Right lobe of liver (tissue), 6 donors: ENCODE data around the gene CEP85L. TPM values are rescaled to one million over a fixed set of nuclear protein-coding genes. Genes with fewer than 3 reads are reported as not detected.

Source experiments
- ATAC-seq, 4 donors: fragments of 200-7000 bp; cut with Tn5 transposase; one replicate each; pipeline ENCODE4 v1.9.1; 2020; ENCODE audit warnings: mild to moderate bottlenecking in 4 of 4, moderate library complexity in 4 of 4
- DNase-seq, 3 donors: peaks; one replicate each; pipeline ENCODE4 v3.0.0-alpha.2; 2020
- H3K27ac ChIP-seq, 3 donors: fragments of 200-600 bp; one replicate each; pipeline ENCODE4 v1.8.0; 2022
- H3K27me3 ChIP-seq, 2 donors: fragments of 200-600 bp; one replicate each; pipeline ENCODE4 v1.8.0; 2022
- H3K36me3 ChIP-seq, 4 donors: fragments of 200-600 bp; sonication (generic) in 1 of 4; one replicate each; pipeline versions ENCODE4 v1.5.1 to v1.8.0; 2017 to 2022; ENCODE audit warnings: control low read depth in 1 of 4
- H3K4me1 ChIP-seq, 4 donors: fragments of 200-600 bp; sonication (generic) in 1 of 4; one replicate each; pipeline versions ENCODE4 v1.5.1 to v1.8.0; 2017 to 2022; ENCODE audit warnings: control low read depth in 1 of 4
- H3K4me3 ChIP-seq, 3 donors: fragments of 200-600 bp; one replicate each; pipeline ENCODE4 v1.8.0; 2022
- H3K9me3 ChIP-seq, 4 donors: fragments of 200-600 bp; sonication (generic) in 1 of 4; one replicate each; pipeline versions ENCODE4 v1.5.1 to v1.8.0; 2017 to 2022; ENCODE audit warnings: control low read depth in 1 of 4
- CTCF ChIP-seq, 4 donors: fragments of 200-600 bp in 3 of 4; fragments of 450-650 bp in 1 of 4; IDR thresholded peaks; one replicate each; pipeline versions ENCODE4 v1.5.1 to v1.8.0; 2016 to 2022; ENCODE audit warnings: antibody characterized with exemption in 4 of 4, mild to moderate bottlenecking in 2 of 4
- POLR2A ChIP-seq: fragments of 450-650 bp; IDR thresholded peaks from one replicate; pipeline ENCODE4 v1.6.1; 2017; ENCODE audit warnings: antibody characterized with exemption, mild to moderate bottlenecking
- WGBS: methylation state at CpG from one replicate; pipeline ENCODE4 v1.1.6; 2018; ENCODE audit warnings: low coverage, low lambda C conversion rate; ENCODE audit not compliant: insufficient coverage; ENCODE audit errors: missing lambda C conversion rate; 5-methylcytosine and 5-hydroxymethylcytosine counted together
- intact Hi-C, 2 donors: fragments of 100-400 bp; cut with DNase I; formaldehyde crosslinking; loops; one replicate each; pipeline versions ENCODE4 v1.11.2 to v1.14.1; 2022
- total RNA-seq, 6 experiments: library from RNA; depleted of rRNA in 2 of 6; stranded (reverse); fragments of >200 nt in 2 of 6; fragmentation: NEBNext Ultra II Directional in 3 of 6; extraction: Animal tissue kit (Norgen Biotek cat#: 25700) in 3 of 6; gene quantifications; one replicate each; pipeline versions ENCODE4 v1.1.0 to v1.2.4, GENCODE V29; 2016 to 2023
- donor health status: DM: no; HTN: yes; CAD: no.
- donor health status: DM: no; HTN: no; CAD: no.
- donor health status: DM: no; HTN: no; CAD: no.
- donor health status: DM: no; HTN: yes; CAD: no.
- donor health status: DM: no; HTN: yes; CAD: no.

CEP85L gene
- total RNA-seq, 6 experiments from 2014 or later = 2.9 to 8.7 (median 4.1) TPM

- TF ChIP-seq CTCF (IDR thresholded peaks at IDR 0.05) (no peak), POLR2A (no peak)
- Histone ChIP-seq H3K4me1 (no peaks in the 10 kb centered on the region), H3K27ac (no peak overlapping the region), H3K27me3 (no peaks in the 10 kb centered on the region), H3K4me3 (no peak overlapping the region), H3K9me3 (no peaks in the 10 kb centered on the region), H3K36me3 (no peaks in the 10 kb centered on the region)
- DNase-seq (no peak), ATAC-seq (no peak)
- intact Hi-C loops = no loop called here
- 99% methylated on average over 4 of the region's 4 CpGs for WGBS
Measured at GRCh38 chr6:118522422-118522821, 129.0 kb downstream of the CEP85L start.

- 69% methylated on average over 3 of the region's 3 CpGs for WGBS
- peak in 2 of 4 donors; percentile 30 to 39 for ATAC-seq
- H3K27ac ChIP-seq = no peak overlapping the region
- TF ChIP-seq CTCF (IDR thresholded peaks at IDR 0.05) (no peak), POLR2A (no peak)
- DNase-seq = no peak
- H3K4me3 ChIP-seq = no peak overlapping the region
- no peaks in the 10 kb centered on the region for H3K27me3 ChIP-seq
- no peaks in the 10 kb centered on the region for H3K36me3 ChIP-seq
- no peaks in the 10 kb centered on the region for H3K9me3 ChIP-seq
- no peaks in the 10 kb centered on the region for H3K4me1 ChIP-seq
- intact Hi-C loops = no loop called here
Measured at GRCh38 chr6:118514689-118515088, 136.7 kb downstream of the CEP85L start.

DNA sequence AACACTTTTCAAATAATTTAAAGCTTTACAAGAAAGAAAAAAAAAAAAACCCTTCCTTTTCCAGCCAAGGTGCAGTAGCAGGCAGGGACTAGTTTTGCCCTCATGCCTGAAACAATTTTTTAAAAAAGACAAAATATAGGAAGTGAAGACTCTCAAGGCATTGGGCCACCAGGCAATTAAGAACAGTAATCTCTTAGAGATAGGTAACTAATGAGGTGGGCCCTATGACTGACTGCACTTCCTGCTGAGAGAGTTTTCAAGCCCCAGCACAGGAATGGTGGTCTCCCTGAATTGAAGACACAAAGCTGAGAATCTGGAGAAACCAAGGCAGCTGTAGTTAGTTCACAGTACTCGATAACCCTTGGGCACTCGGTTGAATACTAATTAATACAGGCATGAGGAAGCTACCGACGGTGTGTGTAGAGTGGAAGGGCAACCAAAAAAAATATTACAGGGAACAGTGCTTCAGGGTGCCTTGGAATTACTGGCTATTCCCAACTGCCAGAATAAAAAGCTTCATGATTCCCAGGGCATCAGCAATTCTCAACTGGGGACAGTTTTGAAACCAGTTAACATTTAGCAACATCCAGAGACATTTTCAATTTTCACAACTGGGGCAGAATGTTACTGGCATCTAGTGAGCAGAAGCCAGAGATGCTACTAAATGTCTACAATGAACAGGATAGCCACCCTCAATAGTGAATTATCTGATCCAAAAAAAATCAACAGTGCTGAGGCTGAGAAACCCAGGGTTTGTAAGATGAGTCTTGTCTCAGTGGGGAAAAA is 139.3 kb downstream of the CEP85L start:
- no peak for DNase-seq
- Histone ChIP-seq H3K9me3 (no peaks in the 10 kb centered on the region), H3K4me1 (no peaks in the 10 kb centered on the region), H3K36me3 (no peaks in the 10 kb centered on the region), H3K27me3 (no peaks in the 10 kb centered on the region), H3K4me3 (no peak overlapping the region), H3K27ac (no peak overlapping the region)
- 85% methylated on average over 4 of the region's 4 CpGs for WGBS
- TF ChIP-seq CTCF (IDR thresholded peaks at IDR 0.05) (no peak), POLR2A (no peak)
- intact Hi-C loops = no loop called here
- no peak for ATAC-seq

DNA sequence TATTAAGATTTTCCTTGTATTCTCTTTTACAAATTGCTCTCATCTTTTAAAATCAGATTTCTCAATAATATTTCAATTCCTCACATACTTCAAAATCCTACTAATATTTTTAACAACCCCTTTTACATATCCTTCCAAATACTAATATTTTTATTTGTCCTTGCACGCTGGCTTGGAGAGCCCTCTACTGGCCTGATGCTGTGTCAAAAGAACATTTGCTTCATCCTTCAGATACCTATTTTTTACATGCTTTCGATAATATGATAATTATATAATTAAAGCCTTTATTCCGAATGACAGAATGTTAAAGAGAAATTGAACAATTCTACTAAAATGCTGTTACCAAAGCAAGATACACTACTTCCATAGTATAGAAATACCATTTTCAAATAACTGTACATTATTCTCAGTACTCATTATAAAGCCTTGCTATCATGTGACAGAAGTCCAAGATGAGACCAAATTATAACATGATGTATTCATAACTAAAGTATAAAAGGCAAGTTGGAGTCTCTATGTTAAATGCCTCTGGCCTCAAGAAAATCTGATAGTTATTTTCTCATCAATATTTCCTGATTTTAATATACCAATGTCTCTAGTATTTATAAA is 142.3 kb downstream of the CEP85L start:
- no peaks in the 10 kb centered on the region for H3K9me3 ChIP-seq
- H3K27ac ChIP-seq = no peak overlapping the region
- H3K27me3 ChIP-seq = no peaks in the 10 kb centered on the region
- H3K4me3 ChIP-seq = no peak overlapping the region
- H3K36me3 ChIP-seq = no peaks in the 10 kb centered on the region
- 27% methylated on average over 3 of the region's 3 CpGs for WGBS
- ATAC-seq (peak in 2 of 4 donors; percentile 46 to 52), DNase-seq (no peak)
- TF ChIP-seq CTCF (IDR thresholded peaks at IDR 0.05) (peak; percentile 61 to 68 (median 64)), POLR2A (no peak)
- intact Hi-C loops = no loop called here
- no peaks in the 10 kb centered on the region for H3K4me1 ChIP-seq
